Effector memory CD4-positive, alpha-beta T cell (primary cell): ENCODE measurements around the gene HSD3B7.

Source experiments
- DNase-seq, 3 donors: peaks; one replicate each; pipeline ENCODE4 v3.0.0-alpha.2; 2020
- H3K27ac ChIP-seq: 2 replicates; pipeline ENCODE4 v1.7.0; 2013; ENCODE audit warnings: mild to moderate bottlenecking, low read length, moderate library complexity; ENCODE audit not compliant: insufficient read depth, poor library complexity, severe bottlenecking
- H3K27me3 ChIP-seq: replicated peaks from 2 replicates; pipeline ENCODE4 v1.7.0; 2013; ENCODE audit warnings: mild to moderate bottlenecking, low read length; ENCODE audit not compliant: insufficient read depth, control insufficient read depth, poor library complexity, severe bottlenecking
- H3K36me3 ChIP-seq: 2 replicates; pipeline ENCODE4 v1.7.0; 2013; ENCODE audit warnings: mild to moderate bottlenecking, low read length, moderate library complexity; ENCODE audit not compliant: control insufficient read depth, insufficient read depth
- H3K4me1 ChIP-seq: 2 replicates; pipeline ENCODE4 v1.7.0; 2013; ENCODE audit warnings: low read length, mild to moderate bottlenecking; ENCODE audit not compliant: control insufficient read depth, insufficient read depth, poor library complexity, severe bottlenecking
- H3K4me3 ChIP-seq: 2 replicates; pipeline ENCODE4 v1.7.0; 2013; ENCODE audit warnings: low read length, low read depth, mild to moderate bottlenecking; ENCODE audit not compliant: insufficient read depth, poor library complexity, severe bottlenecking
- H3K9me3 ChIP-seq: 2 replicates; pipeline ENCODE4 v1.7.0; 2013; ENCODE audit warnings: mild to moderate bottlenecking, low read length, moderate library complexity; ENCODE audit not compliant: control insufficient read depth

HSD3B7 gene

GRCh38 chr16:31023627-31024226 is 38.7 kb downstream of the HSD3B7 start:
- H3K4me3 ChIP-seq = no peak overlapping the region

GRCh38 chr16:31025339-31025738 is 40.3 kb downstream of the HSD3B7 start:
- no peaks in the 10 kb centered on the region for H3K9me3 ChIP-seq
- H3K4me3 ChIP-seq = no peak overlapping the region
- no peak for DNase-seq

More at GRCh38 chr16:31023627-31024226, 38.7 kb downstream of the HSD3B7 start:
- no peaks in the 10 kb centered on the region for H3K36me3 ChIP-seq
- no peaks in the 10 kb centered on the region for H3K9me3 ChIP-seq
- H3K27ac ChIP-seq = no peak overlapping the region
- H3K27me3 ChIP-seq = no peaks in the 10 kb centered on the region
- no peak for DNase-seq
- no peaks in the 10 kb centered on the region for H3K4me1 ChIP-seq

GRCh38 chr16:31029272-31029671 is 44.3 kb downstream of the HSD3B7 start:
- Histone ChIP-seq H3K4me1 (peaks cover 2% of the 10 kb centered on the region), H3K9me3 (no peaks in the 10 kb centered on the region), H3K27me3 (no peaks in the 10 kb centered on the region), H3K36me3 (no peaks in the 10 kb centered on the region), H3K27ac (no peak overlapping the region), H3K4me3 (no peak overlapping the region)
- no peak for DNase-seq

More at GRCh38 chr16:31025339-31025738, 40.3 kb downstream of the HSD3B7 start:
- Histone ChIP-seq H3K36me3 (no peaks in the 10 kb centered on the region), H3K27ac (no peak overlapping the region), H3K4me1 (no peaks in the 10 kb centered on the region), H3K27me3 (no peaks in the 10 kb centered on the region)

- H3K27me3 ChIP-seq = no peaks in the 10 kb centered on the region
- H3K9me3 ChIP-seq = no peaks in the 10 kb centered on the region
- no peak overlapping the region for H3K27ac ChIP-seq
- H3K4me3 ChIP-seq = no peak overlapping the region
- peaks cover 9% of the 10 kb centered on the region for H3K36me3 ChIP-seq
- no peak for DNase-seq
- H3K4me1 ChIP-seq = peaks cover 6% of the 10 kb centered on the region
Measured at GRCh38 chr16:31031276-31031675, 46.3 kb downstream of the HSD3B7 start.

GRCh38 chr16:31032736-31033708 is 48.0 kb downstream of the HSD3B7 start, which contains the start of gene STX4:
TSS of gene STX4 (plus strand) at chr16:31033558. CDS start at chr16:31033806, 248 bp downstream.
- peak within 1 kb of the TSS; percentile 88 for H3K27ac ChIP-seq
- no peaks in the 10 kb centered on the region for H3K27me3 ChIP-seq
- H3K4me3 ChIP-seq = peak within 1 kb of the TSS; percentile 93
- peaks cover 13% of the 10 kb centered on the region for H3K36me3 ChIP-seq
- peaks cover 6% of the 10 kb centered on the region for H3K4me1 ChIP-seq
- DNase-seq = peak; percentile 97 to 98 (median 98)
- H3K9me3 ChIP-seq = no peaks in the 10 kb centered on the region

GRCh38 chr16:31033709-31034492 is 48.9 kb downstream of the HSD3B7 start:
- Histone ChIP-seq H3K27ac (peak overlapping the region; percentile 88), H3K27me3 (no peaks in the 10 kb centered on the region), H3K9me3 (no peaks in the 10 kb centered on the region), H3K4me3 (peak overlapping the region; percentile 93), H3K4me1 (peaks cover 6% of the 10 kb centered on the region), H3K36me3 (peaks cover 22% of the 10 kb centered on the region)
- DNase-seq = peak; percentile 70 to 82 (median 71)

GRCh38 chr16:31036691-31037090 is 51.7 kb downstream of the HSD3B7 start:
- Histone ChIP-seq H3K36me3 (peaks cover 42% of the 10 kb centered on the region), H3K4me3 (no peak overlapping the region), H3K4me1 (peaks cover 6% of the 10 kb centered on the region), H3K9me3 (no peaks in the 10 kb centered on the region), H3K27ac (no peak overlapping the region), H3K27me3 (no peaks in the 10 kb centered on the region)
- DNase-seq = no peak
